NCI-H146 (cell line): ENCODE results near the gene ZBTB12.
"Not testable (repeated sequence)": the region's sequence is repeated elsewhere in the genome, so short reads cannot be mapped to it uniquely, and the experiment has no call there.

Experiments used
- DNase-seq: peaks from one replicate; lab custom pipeline; 2025; lab: John Stamatoyannopoulos, UW

ZBTB12 gene, protein sequence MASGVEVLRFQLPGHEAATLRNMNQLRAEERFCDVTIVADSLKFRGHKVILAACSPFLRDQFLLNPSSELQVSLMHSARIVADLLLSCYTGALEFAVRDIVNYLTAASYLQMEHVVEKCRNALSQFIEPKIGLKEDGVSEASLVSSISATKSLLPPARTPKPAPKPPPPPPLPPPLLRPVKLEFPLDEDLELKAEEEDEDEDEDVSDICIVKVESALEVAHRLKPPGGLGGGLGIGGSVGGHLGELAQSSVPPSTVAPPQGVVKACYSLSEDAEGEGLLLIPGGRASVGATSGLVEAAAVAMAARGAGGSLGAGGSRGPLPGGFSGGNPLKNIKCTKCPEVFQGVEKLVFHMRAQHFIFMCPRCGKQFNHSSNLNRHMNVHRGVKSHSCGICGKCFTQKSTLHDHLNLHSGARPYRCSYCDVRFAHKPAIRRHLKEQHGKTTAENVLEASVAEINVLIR

DNA sequence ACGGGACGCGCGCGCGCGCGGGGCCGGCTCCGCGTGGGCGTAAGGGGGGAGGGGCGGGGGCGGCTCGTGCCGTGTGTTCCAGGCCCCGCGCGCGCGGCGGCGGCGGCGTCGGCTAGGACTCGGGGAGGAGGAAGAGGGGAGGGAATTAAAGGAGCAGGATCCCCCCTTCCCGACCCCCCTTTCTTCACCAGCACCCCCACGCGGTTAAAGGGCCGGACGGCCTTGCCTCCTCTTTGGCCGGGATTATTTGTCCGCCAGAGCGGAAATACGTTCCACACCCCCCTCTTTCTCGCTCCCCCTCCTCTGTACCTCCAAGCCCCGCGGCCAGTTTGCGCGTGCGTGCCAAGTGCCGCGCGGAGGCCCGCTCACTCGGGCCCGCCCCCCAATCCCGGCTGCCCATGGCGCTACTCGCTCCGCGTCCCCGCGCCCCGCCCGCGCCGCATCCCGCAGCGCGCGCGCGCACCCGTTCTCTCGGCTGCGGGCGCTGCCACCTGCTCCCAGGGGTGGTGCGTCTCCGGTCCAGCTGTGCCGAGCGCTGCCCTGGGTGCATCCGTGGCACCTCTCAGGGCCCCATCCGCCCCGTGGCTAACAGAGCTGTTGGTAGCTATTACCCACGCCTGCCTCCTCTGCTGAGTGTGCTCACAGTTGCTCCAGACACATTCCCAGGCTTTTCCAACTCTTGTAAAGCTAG, at the start of gene ZBTB12:
ZBTB12 (minus strand) TSS at position 134 of the 691 bp plus-strand sequence. CDS start 781 bp downstream, outside the sequence.
- DNase-seq, result peak; percentile 97

DNA sequence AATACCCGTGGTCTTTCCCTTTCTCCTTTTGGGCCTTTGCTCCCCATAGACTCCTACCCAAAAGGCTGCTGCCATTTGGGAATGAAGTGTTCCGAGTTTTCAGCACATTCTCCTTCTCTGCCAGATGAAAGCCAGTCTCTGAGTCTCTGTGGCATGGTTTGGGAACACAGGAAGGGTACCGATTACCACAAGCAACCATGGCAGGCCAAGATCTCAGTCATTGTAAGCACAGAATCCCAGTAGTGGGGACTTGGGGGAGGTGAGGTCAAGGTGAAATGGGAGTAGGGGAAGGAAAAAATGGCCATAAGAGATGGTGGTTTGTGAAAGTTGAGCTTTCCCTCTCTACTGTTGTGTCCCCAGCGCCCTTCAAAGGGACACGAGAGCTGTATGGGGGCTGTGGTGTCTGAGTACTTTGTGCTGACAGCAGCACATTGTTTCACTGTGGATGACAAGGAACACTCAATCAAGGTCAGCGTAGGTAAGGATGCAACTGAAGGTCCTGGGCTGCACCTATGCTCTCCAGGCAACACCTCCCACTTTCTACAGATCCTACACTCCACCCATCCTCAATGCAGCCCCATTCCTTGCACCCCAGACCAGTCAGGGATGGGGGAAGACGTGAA, 48.2 kb upstream of the ZBTB12 start:
- no peak for DNase-seq

DNA sequence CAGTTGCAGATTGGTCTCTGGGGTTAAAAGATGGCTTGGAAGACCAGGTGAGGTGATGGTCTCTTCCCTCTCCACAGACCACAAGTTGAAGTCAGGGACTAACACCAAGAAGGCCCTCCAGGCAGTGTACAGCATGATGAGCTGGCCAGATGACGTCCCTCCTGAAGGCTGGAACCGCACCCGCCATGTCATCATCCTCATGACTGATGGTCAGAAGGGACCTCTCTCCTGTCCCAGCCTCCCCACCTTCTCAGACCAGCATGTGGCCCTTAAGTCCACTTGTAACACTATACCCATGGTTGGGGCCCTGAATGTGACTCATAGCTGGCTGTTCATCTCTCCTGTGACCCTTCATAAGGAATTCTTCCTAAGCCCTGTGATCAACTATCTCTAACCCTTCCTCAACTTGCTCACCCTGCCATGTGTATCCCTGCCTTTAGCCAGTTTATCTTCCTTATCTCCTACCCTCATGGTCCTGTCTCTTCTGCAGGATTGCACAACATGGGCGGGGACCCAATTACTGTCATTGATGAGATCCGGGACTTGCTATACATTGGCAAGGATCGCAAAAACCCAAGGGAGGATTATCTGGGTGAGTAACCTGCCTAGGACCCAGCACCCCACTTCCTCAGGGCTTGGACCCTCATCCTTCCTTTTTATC, 47.0 kb upstream of the ZBTB12 start:
- no peak for DNase-seq

DNA sequence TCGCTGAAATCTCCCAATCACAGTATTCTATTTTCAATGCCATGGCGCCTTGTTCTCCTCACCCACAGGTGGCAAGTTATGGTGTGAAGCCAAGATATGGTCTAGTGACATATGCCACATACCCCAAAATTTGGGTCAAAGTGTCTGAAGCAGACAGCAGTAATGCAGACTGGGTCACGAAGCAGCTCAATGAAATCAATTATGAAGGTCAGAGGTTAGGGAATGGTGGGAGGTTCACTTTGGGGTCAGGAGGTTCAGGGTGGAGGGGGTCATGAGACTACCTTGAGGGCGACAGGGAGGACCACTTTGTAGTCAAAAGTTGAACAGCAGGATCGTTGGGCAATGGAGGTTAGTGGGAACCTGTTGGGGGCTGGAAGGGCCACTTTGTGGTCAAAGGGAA, 46.4 kb upstream of the ZBTB12 start:
- DNase-seq, result no peak

DNA sequence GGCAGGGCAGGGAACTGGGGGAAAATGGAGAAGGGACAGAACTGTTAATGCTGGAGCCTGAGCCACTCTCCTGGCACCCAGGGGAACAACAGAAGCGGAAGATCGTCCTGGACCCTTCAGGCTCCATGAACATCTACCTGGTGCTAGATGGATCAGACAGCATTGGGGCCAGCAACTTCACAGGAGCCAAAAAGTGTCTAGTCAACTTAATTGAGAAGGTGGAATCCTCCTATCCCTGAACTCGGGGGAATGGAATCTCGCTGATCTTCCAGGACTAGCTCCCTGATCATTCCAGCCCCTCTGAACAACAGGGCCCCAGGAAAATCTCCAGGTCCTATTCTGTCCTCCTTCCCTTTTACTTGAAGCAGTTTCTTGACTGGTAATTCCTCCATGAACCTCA, 46.0 kb upstream of the ZBTB12 start:
- DNase-seq, result no peak

DNA sequence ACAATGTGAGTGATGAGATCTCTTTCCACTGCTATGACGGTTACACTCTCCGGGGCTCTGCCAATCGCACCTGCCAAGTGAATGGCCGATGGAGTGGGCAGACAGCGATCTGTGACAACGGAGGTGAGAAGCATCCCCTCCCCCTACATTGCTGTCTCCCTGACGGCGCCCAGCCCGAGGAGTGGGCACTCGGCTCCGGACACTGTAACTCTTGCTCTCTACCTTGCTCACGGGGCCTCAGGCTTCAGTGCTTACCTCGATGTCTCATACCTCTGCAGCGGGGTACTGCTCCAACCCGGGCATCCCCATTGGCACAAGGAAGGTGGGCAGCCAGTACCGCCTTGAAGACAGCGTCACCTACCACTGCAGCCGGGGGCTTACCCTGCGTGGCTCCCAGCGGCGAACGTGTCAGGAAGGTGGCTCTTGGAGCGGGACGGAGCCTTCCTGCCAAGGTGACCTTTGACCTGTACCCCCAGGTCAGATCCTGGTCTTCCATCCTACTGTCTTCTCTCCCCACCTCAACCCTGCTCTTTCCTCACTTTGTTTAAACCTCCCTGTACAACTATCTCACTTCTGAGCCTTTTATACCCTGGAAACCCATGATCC, 45.3 kb upstream of the ZBTB12 start:
- no peak for DNase-seq

DNA sequence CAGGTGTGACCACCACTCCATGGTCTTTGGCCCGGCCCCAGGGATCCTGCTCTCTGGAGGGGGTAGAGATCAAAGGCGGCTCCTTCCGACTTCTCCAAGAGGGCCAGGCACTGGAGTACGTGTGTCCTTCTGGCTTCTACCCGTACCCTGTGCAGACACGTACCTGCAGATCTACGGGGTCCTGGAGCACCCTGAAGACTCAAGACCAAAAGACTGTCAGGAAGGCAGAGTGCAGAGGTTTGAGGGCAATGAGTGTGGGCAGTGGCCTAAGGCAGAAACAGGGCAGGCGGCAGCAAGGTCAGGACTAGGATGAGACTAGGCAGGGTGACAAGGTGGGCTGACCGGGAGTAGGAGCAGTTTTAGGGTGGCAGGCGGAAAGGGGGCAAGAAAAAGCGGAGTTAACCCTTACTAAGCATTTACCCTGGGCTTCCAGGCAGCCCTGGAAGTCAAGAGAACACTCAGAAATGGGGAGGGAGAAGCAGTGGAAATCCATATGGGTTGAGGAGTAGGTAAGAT, 44.5 kb upstream of the ZBTB12 start:
- DNase-seq, result no peak

DNA sequence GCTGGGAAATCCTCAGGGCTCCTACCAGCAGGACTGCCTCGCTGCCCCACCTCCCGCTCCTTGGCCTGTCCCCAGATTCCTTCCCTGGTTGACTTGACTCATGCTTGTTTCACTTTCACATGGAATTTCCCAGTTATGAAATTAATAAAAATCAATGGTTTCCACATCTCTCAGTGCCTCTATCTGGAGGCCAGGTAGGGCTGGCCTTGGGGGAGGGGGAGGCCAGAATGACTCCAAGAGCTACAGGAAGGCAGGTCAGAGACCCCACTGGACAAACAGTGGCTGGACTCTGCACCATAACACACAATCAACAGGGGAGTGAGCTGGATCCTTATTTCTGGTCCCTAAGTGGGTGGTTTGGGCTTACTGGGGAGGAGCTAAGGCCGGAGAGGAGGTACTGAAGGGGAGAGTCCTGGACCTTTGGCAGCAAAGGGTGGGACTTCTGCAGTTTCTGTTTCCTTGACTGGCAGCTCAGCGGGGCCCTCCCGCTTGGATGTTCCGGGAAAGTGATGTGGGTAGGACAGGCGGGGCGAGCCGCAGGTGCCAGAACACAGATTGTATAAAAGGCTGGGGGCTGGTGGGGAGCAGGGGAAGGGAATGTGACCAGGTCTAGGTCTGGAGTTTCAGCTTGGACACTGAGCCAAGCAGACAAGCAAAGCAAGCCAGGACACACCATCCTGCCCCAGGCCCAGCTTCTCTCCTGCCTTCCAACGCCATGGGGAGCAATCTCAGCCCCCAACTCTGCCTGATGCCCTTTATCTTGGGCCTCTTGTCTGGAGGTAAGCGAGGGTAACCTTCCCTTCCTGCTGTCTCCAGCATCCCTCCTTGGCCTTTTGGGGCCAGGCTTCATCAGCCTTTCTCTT, 43.9 kb upstream of the ZBTB12 start, which contains the start of gene CFB:
CFB (plus strand) TSS at position 589 of the 863 bp plus-strand sequence; CDS start at position 716, 127 bp downstream.
- no peak for DNase-seq

DNA sequence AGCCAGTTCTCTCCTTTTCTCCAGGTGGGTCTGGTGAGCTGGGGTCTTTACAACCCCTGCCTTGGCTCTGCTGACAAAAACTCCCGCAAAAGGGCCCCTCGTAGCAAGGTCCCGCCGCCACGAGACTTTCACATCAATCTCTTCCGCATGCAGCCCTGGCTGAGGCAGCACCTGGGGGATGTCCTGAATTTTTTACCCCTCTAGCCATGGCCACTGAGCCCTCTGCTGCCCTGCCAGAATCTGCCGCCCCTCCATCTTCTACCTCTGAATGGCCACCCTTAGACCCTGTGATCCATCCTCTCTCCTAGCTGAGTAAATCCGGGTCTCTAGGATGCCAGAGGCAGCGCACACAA, 43.2 kb upstream of the ZBTB12 start:
- no peak for DNase-seq

DNA sequence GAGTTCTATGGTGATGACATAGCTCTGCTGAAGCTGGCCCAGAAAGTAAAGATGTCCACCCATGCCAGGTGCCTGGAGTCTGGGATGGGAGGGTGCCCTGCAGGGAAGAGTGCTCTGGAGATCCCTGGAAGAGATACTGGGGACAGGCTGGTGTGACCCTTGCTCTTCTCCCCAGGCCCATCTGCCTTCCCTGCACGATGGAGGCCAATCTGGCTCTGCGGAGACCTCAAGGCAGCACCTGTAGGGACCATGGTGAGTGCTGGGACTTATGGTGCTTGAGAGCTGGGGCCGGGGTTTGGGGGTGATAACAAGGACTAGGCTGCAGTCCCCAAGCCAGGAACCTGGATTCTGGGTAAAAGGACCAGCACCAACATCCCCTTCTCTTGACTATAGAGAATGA, 41.9 kb upstream of the ZBTB12 start:
- DNase-seq, result no peak

DNA sequence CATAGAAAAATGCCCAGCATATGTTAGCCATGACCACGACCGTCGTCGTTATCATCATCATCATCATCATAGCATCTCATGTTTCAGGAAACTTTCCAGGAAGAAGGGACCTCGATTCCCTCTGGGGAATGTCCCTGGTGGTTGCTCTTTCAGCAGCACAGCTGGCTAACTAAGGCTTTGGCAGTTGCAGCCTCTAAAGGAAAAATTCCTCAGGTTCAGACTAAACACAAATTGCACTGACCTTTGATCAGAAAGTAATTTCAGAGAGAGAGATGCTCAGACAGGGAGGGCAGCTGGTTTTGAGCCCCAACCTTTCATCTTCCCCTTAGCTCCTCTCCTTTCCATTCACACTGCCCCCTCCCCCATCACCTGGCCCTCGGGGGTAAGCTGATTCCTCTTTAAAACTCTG, 38.4 kb upstream of the ZBTB12 start:
- DNase-seq, result no peak

DNA sequence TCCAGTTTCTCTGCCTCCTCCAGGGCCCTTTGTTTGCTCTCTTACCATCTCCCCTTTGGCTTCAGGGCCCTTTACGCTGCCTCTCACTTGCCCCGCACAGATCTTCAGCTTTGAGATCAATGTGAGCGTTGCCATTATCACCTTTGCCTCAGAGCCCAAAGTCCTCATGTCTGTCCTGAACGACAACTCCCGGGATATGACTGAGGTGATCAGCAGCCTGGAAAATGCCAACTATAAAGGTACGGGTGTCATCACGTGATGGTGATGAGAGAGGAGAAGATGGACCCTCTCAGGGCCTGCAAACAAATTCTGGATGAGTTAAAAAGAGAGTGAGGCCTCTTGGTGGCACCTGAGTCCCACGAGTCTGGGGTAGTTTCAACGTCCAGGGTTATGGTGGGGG, 33.9 kb upstream of the ZBTB12 start:
- DNase-seq, result no peak

DNA sequence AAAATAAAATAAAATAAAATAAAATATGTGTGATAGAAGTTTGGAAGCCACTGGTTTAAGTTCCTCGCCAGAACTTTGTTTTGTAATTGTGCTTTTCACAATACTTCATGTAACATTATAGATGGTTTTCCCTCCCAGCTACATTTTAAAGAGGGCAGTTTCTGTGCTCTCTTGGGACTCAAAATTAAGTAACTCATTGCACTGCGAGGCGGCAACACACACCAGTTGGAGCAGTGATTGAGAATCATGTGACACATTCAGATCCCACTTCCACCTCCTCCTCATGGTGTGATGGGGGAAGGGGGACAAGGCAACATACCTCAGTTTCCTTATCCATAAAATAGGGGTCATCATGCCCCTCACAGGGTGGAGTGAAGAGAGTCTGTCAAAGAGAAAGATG, 33.1 kb upstream of the ZBTB12 start:
- DNase-seq, result no peak

DNA sequence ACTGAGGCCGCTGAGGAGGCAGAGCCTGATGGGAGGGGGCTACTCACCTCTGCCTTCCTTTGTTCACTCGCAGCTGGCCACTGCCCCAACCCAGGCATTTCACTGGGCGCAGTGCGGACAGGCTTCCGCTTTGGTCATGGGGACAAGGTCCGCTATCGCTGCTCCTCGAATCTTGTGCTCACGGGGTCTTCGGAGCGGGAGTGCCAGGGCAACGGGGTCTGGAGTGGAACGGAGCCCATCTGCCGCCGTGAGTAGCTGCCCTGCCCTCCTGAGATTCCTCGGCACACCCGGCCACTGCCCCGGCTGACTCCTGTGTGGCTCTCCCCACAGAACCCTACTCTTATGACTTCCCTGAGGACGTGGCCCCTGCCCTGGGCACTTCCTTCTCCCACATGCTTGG, 31.7 kb upstream of the ZBTB12 start:
- DNase-seq, result no peak

DNA sequence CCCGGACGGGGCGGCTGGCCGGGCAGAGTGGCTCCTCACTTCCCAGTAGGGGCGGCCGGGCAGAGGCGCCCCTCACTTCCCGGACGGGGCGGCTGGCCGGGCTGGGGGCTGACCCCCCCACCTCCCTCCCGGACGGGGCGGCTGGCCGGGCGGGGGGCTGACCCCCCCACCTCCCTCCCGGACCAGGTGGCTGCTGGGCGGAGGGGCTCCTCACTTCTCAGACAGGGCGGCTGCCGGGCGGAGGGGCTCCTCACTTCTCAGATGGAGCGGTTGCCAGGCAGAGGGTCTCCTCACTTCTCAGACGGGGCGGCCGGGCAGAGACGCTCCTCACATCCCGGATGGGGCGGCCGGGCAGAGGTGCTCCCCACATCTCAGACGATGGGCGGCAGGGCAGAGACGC, 30.3 kb upstream of the ZBTB12 start:
- DNase-seq, result not testable (repeated sequence)

DNA sequence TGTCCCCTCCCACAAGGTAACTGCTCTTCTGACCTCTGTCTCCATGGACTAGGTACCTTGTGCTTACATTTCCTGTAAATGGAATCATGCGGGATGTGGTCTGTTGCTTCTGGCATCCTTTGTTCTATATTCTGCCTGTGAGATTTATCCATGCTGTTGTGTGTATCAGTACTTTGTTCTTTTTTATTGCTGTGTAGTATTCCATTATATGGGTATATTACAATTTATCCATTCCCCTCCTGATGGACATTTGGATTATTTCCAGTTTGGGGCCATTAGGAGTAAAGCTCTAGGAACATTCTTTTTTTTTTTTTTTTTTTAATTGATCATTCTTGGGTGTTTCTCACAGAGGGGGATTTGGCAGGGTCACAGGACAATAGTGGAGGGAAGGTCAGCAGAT, 29.1 kb upstream of the ZBTB12 start:
- DNase-seq, result no peak

DNA sequence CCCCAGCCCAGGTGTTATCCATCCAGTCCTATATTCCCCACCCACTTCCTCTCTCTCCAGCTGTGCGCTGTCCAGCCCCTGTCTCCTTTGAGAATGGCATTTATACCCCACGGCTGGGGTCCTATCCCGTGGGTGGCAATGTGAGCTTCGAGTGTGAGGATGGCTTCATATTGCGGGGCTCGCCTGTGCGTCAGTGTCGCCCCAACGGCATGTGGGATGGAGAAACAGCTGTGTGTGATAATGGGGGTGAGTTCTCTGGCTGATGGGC, 26.7 kb upstream of the ZBTB12 start:
- no peak for DNase-seq

DNA sequence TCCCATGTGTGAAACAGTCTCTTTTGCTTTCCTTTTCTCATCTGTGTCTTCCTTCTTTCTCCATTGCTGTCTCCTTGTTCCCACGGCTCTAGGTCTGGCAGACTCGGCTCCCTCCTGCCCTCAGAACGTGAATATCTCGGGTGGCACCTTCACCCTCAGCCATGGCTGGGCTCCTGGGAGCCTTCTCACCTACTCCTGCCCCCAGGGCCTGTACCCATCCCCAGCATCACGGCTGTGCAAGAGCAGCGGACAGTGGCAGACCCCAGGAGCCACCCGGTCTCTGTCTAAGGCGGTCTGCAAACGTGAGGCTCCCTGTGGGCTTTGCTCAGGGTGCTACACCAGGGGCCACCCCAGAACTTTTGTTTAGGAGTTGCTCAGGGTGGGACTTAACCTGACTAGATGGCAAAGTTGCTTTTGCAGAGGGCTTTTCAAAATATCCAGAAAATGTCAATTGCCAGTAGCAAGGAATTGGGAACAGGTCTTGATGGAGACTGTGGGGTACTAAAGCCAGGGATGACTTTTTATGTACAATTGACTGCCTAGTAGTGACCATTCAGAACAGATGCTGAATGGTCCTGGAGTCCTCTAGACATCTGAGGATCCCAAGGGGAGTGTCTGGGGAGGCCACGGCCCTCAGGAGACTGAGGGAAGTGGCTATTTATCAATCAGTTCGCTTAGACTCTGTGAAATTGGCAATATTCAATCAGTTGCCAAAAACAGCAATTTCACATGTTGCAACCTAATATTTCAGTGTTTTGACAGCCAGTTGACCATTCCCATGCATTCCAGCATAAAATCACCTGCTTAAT, 26.2 kb upstream of the ZBTB12 start:
- no peak for DNase-seq

DNA sequence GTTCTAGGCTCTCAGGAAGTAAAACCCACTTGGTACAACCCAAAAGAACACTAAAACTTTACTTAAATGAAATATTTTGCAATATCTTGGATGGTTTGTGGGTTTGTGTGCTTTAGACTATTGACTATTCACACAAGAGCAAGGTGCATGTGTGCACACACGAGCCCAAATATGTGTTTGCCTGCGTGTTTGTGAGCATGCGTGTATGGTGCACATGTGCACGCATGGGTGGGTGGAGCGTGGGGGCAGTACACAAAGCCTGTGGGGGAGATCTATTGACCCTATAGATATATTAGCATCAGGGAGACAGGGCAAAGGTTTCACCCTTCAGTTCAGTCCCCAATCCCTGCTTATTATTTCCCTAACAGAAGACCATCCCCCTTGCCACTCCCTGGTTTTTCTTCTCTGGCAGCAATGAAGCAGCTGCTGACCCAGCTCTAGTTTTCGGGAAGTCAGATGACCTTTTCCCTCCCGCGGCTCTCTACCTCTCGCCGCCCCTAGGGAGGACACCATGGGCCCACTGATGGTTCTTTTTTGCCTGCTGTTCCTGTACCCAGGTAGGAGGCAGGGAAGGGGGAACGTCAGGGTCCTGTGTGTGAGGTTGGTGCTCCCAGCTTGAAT, 25.5 kb upstream of the ZBTB12 start, which contains the start of gene C2:
C2 (plus strand) TSS at position 476 of the 621 bp plus-strand sequence; CDS start at position 512, 36 bp downstream.
- DNase-seq, result no peak

DNA sequence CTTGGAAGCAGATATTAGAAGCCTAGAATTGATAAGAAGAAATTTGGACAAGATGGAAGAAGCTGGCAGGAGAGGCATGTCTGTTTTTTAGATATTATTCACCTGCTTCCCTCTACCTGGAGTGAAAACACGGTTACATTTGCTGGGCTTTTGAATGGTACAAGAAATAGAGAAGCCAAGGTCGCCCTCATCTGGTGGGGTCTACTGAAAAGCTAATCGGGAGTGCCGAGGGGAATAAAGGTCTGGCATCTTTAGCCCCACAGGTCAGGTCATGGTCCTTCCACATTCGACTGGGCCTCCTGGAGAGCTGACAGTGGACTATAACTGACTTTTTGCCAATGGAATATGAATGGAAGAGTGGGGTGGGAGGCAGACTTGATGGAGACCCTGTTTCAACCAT, 21.1 kb upstream of the ZBTB12 start:
- peak; percentile 9 for DNase-seq
